HepG2 (cell line): Measurements from ENCODE around the gene CYP46A1.

Experiments
- BRF2 ChIP-seq: sonication (generic); formaldehyde crosslinking; IDR thresholded peaks from 2 replicates; pipeline ENCODE4 v1.8.1; 2022; ENCODE audit warnings: mild to moderate bottlenecking, missing genetic modification reagents
- CEBPB ChIP-seq: IDR thresholded peaks from 2 replicates; pipeline ENCODE4 v1.6.1; 2011; ENCODE audit warnings: low read depth, low read length, improper control_type of control experiment, borderline replicate concordance
- ZNF513 ChIP-seq: sonication (generic); formaldehyde crosslinking; conservative IDR thresholded peaks from 2 replicates; pipeline ENCODE4 v1.5.0; 2020; ENCODE audit warnings: missing genetic modification reagents
- ZNF83 ChIP-seq: sonication (generic); formaldehyde crosslinking; IDR thresholded peaks from 2 replicates; pipeline ENCODE4 v1.4.0; 2020; ENCODE audit warnings: missing genetic modification reagents, mild to moderate bottlenecking, borderline replicate concordance

- TF ChIP-seq ZNF83 (CRISPR knock-in tag) (no peak), ZNF513 (CRISPR knock-in tag) (no peak), BRF2 (CRISPR knock-in tag) (no peak), CEBPB (no peak)
Observed at GRCh38 chr14:99637624-99638023, 46.5 kb upstream of the CYP46A1 start.
